HG03045 (cell line): ENCODE results near the gene TRIM24.
A peak's percentile ranks its signal among the peaks of the same experiment; 100 is the strongest.
"Not testable (repeated sequence)": the region's sequence is repeated elsewhere in the genome, so short reads cannot be mapped to it uniquely, and the experiment has no call there.

Experiments used
- ATAC-seq: cut with Tn5 transposase; IDR thresholded peaks from one replicate; pipeline ENCODE4 v1.9.1; 2021; ENCODE audit warnings: mild to moderate bottlenecking, moderate library complexity; ENCODE audit not compliant: unreplicated experiment

The TRIM24 gene

DNA sequence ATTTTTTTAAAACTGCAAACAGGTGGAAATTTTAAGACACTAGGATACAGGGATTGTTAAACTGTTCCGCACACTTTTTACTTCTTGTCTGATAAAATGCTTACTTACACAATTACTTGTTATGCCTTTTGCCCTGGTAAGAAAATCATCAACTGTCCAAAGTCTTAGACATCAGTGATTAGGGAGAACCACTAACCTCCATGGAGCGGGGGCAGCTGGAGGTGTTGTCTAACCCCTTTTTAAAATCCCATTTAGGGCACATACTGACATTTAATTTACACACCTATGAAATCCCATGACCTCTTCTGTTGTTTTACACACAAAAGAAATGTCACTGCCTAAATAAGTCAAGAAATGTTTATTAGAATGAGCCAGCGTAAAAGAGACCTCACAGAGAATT lies 65.7 kb downstream of the TRIM24 start:
- ATAC-seq: no peak

- ATAC-seq: no peak
Observed at GRCh38 chr7:138527746-138528223, 67.7 kb downstream of the TRIM24 start.

GRCh38 chr7:138536833-138537232 lies 76.8 kb downstream of the TRIM24 start:
- ATAC-seq: not testable (repeated sequence)

DNA sequence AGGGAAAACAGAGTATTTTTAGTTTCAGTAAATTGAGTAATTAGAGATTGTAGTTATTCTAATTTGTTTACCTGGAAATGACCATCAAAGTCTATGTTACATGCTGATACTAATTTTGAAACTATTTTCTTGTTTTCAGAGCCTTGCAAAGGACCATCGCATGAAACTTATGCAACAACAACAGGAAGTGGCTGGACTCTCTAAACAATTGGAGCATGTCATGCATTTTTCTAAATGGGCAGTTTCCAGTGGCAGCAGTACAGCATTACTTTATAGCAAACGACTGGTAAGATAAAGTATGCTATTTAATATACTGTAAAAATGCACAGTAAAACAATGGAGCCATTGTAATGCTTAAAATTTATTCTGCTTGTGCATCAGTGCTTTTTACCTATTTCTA lies 78.5 kb downstream of the TRIM24 start:
- no peak for ATAC-seq

DNA sequence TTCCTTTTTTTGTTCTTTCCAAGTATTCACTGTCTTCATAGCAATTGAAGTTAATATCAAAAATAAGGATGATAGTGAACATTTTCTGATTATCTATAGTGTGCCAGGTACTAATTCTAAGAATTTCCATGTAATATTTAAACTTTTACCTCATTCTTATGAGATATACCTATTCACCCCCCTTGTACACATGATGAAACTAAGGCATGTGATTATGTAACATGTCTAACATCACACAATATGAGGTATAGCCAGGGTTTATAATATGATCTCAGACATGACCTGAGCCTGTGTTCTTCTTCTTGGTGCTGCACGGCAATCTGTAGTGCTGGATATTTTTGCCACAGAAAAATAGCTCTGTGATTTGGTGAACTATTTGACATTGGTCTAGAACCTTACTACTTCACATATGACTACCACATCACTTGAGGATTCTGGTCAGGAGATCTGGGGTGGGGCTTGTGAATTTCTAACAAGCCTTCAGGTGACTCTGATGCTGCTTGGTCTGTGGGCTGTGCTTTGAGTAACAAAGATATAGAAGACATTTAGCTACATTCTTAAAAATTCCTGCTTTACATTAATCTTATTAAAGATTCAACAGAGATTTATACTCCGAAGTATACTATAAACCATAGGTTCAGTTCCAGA lies 79.1 kb downstream of the TRIM24 start:
- no peak for ATAC-seq

DNA sequence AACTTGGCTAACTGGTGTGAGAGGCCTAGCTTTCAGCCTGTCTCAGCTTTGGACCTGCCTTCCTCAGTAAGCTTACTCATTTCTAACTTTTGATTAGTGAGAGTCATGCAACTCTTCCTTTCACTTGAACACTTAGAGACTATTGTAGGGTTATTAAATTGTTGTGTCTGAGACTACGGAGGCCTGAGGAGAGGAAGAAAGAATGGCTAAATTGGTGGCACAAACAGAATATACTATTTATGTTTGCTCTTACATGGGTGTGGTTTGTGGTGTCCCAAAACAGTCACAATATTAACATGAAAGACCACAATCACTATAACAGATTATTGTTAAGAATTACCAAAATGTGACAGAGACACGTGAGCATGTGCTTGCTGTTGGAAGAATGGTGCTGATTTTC lies 82.1 kb downstream of the TRIM24 start:
- ATAC-seq: peak; percentile 85

- ATAC-seq: no peak
Observed at GRCh38 chr7:138543739-138544138, 83.7 kb downstream of the TRIM24 start.

DNA sequence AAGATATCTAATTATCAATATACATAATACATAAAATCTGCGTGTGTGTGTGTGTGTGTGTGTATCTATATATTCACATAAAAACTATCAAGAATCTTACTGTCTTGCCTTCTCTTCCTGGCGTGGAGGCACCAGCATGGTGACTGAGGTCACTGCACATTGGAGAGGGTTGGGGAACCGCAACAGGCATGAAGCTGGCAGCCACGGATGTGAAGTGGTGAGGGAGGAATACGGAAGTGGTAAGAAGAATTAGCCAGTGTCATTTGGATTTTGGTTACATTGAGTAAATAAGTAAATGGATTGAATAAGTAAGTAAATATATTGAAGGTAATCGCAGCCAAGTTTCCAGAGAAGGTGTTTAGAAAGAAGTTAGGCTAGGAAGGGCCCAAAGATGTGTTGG lies 85.1 kb downstream of the TRIM24 start:
- no peak for ATAC-seq

GRCh38 chr7:138546064-138546619 lies 86.1 kb downstream of the TRIM24 start:
- no peak for ATAC-seq

DNA sequence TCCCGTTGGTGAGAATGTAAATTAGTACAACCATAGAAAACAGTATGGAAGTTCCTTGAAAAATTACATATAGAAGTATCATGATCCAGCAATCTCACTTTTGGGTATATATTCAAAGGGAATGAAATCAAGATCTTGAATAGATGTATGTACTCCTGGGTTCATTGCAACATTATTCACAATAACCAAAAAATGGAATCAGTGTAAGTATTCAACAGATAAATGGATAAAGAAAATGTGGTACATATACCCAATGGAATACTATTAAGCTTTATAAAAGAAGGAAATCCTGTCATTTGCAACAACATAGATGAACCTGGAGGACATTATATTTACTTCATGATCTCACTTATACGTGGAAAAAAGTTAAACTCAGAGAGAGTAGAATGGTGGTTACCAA lies 86.8 kb downstream of the TRIM24 start:
- ATAC-seq: no peak

DNA sequence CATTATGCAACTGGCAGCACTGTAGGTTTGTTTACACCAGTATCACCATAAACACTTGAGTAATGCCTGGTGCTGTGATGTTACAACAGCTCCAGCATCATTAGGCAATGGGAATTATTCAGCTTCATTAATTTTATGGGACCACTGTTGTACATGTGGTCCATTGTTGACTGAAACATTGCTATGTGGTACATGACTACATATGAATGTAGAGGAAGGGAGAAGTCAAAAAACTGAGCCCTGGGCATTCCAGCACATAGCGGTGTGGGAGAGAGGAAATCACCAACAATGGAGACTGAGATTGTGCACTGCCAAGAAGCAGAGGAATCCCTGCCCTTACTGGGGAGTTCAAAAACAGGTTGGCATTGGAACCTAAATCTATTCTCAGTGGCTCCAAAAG lies 89.0 kb downstream of the TRIM24 start:
- no peak for ATAC-seq

DNA sequence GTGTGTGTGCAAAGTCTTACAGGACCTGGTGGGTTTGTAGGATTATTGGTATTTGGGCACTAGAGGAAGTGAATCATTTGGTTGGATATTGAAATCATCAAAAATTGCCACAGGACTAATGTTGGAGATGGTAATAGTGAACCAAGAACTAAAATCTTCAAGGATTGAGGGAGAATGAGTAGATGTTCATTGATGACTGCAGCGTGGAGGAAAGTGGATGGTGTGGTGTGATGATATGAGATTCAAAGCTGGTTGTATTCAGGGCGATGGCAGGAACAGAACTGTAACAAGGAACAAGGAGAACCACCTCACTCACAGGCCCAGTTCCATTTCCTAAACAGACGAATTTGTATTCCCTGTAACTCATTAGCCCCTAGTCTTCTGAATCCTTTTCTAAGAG lies 90.3 kb downstream of the TRIM24 start:
- ATAC-seq: no peak

DNA sequence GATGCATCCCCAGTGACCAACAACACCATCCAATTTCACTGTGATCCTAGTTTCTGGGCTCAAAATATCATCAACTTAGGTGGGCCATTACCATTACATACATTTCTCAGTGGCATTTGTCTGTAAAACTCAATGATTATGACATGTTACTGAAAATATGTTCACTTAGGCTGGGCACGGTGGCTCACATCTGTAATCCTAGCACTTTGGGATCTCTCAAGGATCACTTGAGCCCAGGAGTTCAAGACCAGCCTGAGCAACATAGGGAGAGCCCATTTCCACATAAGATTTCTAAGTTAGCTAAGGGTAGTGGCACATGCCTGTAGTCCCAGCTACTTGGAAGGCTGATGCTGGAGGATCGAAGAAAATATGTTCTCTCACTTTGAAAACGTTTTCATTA lies 91.0 kb downstream of the TRIM24 start:
- ATAC-seq: no peak

DNA sequence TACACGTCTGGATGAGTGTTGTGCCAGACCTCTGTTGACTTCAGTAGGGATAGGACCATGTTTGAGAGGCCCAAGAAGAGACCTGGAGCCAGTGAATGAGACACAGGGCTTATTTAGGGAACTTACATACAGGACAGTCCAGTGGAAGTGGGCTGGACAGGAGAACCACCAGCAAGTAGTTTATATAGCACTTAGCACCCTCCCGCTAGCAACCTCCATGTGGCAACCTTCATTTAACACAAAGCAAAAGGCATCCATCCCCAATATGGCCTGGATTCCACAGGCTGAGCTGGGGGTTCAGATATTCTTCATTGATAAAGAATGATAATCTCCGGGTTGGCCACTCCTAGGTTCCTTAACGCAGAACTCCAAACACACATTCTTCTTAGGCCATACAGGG lies 93.7 kb downstream of the TRIM24 start:
- no peak for ATAC-seq

GRCh38 chr7:138554674-138555073 lies 94.6 kb downstream of the TRIM24 start:
- ATAC-seq: no peak

DNA sequence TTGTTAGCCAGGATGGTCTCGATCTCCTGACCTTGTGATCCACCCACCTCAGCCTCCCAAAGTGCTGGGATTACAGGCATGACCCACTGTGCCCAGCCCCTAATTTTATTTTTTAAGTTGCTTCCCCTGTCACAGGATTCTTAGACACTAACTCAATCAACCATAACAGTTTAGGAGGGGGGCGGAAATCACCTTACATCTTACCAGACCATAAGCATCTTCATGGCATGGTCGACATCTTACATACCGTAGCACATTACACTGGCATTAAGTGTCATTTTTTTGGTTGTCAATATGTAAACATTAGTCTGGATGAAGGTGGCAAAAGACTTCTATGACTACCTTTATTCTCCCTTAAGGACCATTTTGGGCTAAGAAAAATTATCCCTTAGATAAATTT lies 95.6 kb downstream of the TRIM24 start:
- no peak for ATAC-seq

DNA sequence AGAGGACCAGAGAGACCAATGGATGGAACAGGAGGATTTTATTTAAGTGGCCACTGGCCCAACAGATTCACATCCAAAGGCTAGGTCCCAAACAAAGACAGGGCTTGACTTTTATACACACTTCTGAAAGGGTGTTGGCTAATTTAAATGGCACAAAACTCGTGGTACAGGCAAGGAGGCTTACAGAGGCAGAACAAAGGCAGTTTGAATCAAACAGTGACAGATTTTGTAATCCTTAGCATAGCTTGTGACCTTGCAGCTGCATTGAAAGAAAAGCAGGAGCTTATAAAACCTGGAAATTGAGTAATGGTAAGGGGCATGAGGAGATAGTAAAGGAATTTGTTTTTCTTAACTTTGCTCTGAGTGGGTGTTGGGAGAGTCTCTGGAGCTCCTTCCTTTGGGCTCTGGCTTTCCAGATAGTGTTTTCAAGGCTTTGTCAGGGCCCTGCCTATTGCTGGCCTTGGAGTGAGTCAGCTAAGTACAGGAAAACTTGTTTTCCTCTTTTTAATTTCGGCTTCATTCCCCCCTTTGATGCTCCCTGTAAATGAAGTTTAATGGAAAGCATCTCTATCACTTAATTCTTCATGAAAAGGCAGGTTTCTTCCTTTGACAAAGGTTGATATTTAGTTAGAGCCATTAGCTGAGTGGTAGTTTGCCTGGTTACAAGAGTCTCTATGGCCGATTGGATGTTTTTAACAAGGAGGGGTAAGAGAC lies 96.9 kb downstream of the TRIM24 start:
- ATAC-seq: no peak

- no peak for ATAC-seq
Observed at GRCh38 chr7:138559448-138559847, 99.4 kb downstream of the TRIM24 start.

- no peak for ATAC-seq
Observed at GRCh38 chr7:138563808-138564207, 103.7 kb downstream of the TRIM24 start.

DNA sequence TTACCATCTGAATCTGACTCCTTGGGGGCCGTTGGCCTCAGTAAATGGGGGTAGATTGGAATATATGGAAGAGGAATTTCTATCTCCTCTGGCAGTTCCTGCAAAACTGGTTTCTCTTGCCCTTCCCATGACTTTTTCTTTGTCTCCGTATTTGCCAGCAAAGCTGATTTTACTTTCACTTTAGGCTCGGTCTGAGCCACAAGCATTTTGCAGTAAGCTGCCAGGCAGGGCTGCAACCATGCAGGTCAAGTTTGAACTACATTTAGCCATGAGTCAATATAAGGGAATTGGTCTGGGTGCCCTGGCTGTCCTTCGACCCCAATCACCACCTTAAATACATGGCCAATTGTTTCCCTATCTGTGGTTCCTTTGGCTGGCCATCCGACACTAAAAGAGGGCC lies 104.3 kb downstream of the TRIM24 start:
- no peak for ATAC-seq

DNA sequence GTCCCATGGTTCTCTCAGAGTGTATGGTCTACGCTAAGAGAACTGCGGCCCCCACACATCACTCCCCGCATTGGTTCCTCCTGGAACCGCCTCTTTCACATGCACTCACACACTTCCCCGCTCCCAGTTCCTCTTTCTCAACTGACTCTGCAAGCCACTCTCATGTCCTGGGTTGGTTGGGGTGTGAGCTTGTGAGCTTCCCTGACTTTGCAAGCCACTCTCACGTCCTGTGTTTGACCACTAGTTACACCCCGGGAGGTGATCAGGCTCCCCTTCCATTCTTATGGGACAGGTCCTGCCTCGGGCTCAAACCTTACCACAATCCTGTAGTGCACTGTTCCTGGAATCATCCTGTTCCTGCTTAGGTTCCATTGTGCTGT lies 105.0 kb downstream of the TRIM24 start:
- ATAC-seq: no peak

DNA sequence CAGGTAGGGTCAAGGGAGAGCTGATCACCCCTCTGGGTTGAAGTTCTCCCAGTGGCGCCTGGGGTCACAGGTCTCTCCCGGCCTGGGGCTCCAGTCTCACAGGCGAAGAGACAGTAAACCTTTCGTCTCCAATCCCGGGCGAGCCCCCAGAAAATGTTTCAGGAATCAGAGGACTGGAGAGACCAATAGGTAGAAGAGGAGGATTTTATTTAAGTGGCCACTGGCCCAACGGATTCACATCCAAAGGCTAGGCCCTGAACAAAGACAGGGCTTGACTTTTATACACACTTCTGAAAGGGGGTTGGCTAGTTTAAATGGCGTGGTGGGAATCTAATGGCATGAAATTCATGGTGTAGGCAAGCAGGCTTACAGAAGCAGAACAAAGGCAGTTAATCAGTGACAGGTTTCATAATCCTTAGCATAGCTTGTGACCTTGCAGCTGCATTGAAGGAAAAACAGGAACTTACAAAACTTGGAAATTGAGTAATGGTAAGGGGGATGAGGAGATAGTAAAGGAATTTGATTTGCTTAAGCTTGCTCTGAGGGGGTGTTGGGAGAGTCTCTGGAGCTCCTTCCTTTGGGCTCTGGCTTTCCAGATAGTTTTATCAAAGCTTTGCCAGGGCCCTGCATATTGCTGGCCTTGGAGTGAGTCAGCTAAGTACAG lies 105.5 kb downstream of the TRIM24 start:
- no peak for ATAC-seq
